ENCODE data around the gene RGSL1.

Gene RGSL1

DNA sequence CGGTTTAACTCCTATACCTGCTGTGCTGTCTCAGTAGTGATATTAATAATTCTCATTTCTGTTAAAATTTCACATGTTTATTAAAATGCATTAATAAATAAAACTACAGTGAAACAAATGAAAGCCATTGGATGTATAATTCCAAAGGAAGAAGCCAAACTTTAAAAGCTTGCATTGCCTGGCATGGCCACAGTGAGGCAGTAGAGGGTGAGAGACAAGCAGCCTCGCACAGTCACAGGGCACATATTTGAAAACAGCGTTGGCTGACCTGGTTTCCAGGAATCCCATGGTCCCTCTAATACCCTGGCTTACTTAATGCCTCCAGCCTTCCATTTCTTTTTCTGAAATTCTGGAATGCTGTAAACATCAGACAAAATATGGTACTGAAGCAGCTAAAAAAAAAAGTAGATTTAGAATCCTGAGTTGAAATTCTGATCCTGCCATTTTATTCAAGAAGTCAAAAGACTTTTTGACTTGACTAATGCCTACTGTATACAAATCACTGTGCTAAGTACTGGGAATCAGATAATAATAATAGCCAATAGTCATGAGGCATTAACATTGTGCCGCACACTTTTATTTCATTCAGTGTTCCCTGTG lies 145.8 kb downstream of the RGSL1 start:
- no peak for FAIRE-seq

- no peak for FAIRE-seq
Measured at GRCh38 chr1:182596934-182597333, 147.0 kb downstream of the RGSL1 start.

DNA sequence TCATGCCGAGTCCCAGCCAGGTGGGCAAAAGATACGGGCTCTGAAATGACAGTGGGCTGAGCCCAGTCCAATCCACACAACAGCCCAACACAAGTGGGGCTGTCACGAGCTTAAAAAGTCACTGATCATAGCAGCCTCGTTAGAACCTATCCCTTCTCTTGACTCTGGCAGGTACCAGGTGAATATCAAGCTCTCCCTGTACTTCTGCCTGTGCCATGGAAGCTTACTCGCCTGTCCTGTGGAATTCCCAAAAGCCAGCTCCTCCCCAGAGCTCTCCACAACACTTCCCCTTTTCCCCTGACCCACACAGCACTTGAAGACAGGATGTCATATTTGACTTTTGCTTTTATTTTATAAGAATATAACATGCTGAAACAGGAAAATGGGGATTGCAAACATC lies 148.3 kb downstream of the RGSL1 start:
- no peak for FAIRE-seq

- FAIRE-seq, result no peak
Measured at GRCh38 chr1:182599339-182599738, 149.4 kb downstream of the RGSL1 start.

DNA sequence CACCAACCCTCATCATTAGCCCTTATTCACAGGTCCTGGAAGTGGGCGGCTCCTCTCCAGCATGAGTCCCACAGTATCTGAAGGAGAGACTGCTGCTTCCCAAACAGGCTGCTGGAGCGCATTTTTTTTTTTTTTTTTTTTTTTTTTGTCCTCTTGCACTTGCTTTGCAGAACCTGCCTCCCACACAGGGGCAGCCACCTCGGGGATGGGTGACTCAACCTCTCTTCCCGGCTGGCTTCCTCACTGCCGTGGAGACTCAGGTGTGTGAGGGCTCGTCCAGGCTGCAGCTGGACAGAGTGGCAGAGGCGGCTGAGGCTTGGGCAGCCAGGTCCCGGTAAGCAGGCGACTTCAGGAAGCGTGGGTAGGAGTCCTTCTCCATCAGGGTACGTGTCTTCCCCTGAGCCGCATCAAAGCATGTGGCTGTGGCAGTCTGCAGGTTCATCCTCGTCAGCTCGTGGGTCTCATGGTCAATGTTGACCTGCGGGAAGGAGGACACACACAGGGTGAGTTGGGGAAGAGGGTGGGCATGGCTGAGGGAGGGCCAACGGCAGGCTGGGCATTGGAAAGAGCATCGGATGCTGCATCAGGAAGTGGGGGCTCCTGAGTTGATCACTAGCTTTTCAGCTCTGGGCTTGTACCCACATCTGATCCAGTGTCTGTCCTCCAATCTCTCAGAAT lies 150.2 kb downstream of the RGSL1 start:
- FAIRE-seq, result no peak

DNA sequence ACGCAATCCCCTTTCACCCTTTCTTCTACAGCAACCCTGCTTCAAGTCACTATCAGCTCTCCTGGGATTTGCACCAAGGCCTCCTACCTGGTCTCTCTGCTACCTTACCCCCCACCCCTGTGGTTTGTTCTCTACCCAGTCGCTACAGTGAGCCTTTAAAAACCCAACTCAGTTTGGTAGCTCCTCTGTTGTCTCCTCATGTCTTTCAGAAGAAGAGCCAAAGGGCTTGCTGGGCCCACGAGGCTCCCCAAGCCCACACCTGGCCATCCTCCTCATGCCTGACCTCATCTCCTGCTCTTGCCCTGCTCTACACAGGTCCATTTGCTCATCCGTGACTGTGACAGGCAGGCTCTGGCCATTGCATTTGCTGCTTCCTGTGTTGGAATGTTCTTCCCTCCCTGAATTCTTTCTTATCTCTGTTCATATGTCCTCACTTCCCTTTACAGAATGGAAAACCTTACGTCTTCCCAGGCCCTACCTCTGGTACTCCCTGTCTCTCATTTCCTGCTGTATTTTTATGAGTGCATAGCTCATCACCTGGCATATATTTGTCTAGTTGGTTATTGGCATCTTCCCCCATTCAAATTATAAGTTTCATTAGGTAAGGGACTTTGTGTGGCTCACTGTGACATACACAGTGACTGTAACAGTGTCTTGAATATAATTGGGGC lies 150.9 kb downstream of the RGSL1 start:
- FAIRE-seq, result no peak

DNA sequence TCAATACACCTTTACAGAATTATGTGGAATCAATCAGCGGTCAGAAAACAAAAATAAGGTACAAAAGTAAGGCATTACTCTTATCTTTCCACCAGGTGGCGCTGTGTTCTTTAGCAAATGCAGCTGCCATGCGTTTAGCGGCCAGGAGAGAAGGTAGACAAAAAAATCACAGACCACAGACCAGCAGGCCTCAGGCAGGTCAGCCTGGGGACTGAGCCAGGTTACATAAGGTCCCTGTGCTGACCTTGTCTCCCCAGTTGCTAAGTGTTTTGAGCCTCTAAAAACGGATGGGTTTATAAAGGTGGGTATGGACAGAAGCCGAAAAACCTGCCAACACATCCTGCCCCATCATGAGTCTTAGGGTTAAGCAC lies 151.5 kb downstream of the RGSL1 start:
- no peak for FAIRE-seq

GRCh38 chr1:182601913-182602312 lies 152.0 kb downstream of the RGSL1 start:
- FAIRE-seq, result no peak

GRCh38 chr1:182602935-182603645 lies 153.1 kb downstream of the RGSL1 start:
- FAIRE-seq, result no peak

DNA sequence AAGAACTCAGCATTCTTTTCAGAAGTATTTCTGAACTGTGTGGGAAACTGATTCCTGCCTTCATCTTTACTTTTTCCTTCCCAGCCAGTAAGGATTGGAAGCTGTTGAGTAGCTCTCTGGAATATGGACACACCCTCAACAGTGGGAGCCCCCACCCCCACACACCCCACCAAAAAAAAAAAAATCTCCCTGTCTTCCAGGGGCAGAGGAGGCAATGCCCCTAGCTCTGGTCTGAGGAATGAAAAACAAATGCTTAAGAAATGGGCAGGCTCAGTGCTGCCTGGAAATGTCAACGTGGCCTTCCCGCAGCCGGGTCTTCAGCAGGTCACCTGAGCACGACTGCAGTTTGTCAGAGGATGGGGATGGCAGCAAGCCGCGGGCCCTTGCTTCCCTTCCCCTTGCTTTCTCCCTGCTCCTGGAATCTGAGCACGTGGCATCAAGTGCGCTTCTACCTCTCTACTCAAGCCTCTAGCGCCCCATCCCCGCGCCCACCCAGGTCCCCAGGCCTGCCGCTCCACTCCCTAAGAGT lies 153.8 kb downstream of the RGSL1 start:
- no peak for FAIRE-seq

GRCh38 chr1:182604175-182605164 lies 154.5 kb downstream of the RGSL1 start, which contains the start of gene RGS16:
Gene RGS16, minus strand, starts transcription at chr1:182604389. Its CDS starts 130 bp downstream, at chr1:182604259.
- FAIRE-seq, result no peak

GRCh38 chr1:182607566-182607965 lies 157.6 kb downstream of the RGSL1 start:
- FAIRE-seq, result no peak

DNA sequence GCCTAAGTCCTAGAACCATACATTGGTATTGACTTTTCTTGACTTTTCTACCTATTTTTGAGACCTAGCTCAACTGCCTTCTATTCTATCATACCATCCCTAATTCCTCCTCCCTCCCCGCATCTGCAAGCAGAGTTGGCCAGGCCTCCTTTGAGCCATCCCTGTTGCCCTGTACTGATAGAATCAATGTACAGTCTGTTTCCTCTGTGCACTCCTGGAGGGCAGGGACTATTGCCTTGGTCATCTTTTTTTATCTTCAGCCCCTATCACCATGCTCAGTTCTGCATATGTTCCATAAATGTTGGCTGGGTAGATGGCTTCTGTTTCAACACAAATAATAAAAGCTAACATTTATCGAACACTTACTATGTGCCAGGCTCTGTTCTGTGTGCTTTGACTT lies 158.3 kb downstream of the RGSL1 start:
- FAIRE-seq, result no peak

GRCh38 chr1:182608845-182609610 lies 159.1 kb downstream of the RGSL1 start:
- FAIRE-seq, result no peak

All from endometrium (tissue), 2 donors.